Fibroblast of mammary gland (primary cell): ENCODE measurements around the gene RASL11B.
A peak's percentile ranks its signal among the peaks of the same experiment; 100 is the strongest.

Source experiments
- DNase-seq: peaks from one replicate; pipeline ENCODE4 v3.0.0-alpha.2; 2010; ENCODE audit warnings: low read depth
- H3K4me3 ChIP-seq: 2 replicates; pipeline ENCODE4 v1.5.1; 2011; ENCODE audit warnings: low read depth, mild to moderate bottlenecking, low read length, moderate library complexity; ENCODE audit not compliant: control insufficient read depth
- TF ChIP-seq, protein P1 (sequence below): conservative IDR thresholded peaks from 2 replicates; pipeline ENCODE4 v1.5.1; 2011; ENCODE audit warnings: low read depth, low read length, inconsistent platforms; ENCODE audit not compliant: control insufficient read depth, insufficient read depth

RASL11B gene

DNA sequence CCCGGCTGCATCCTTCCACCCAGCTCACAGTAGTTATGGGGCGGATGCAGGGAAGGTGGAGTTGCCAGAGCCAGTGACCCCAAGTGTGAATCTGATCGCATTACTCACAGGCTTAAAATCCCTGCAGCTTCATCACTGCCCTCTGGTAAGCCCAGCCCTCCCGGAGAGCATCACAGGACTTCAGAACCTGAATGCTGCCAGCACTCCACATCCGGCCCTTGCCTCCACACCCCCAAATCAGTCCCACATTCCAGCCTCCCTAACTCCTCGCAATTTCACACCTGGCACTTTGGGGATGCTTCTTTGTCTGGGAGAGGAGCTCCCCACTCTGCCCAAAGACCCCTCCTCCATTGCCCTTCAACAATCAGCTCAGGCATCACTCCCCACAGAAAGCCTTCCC lies 15.6 kb downstream of the RASL11B start:
- TF ChIP-seq, protein P1, sequence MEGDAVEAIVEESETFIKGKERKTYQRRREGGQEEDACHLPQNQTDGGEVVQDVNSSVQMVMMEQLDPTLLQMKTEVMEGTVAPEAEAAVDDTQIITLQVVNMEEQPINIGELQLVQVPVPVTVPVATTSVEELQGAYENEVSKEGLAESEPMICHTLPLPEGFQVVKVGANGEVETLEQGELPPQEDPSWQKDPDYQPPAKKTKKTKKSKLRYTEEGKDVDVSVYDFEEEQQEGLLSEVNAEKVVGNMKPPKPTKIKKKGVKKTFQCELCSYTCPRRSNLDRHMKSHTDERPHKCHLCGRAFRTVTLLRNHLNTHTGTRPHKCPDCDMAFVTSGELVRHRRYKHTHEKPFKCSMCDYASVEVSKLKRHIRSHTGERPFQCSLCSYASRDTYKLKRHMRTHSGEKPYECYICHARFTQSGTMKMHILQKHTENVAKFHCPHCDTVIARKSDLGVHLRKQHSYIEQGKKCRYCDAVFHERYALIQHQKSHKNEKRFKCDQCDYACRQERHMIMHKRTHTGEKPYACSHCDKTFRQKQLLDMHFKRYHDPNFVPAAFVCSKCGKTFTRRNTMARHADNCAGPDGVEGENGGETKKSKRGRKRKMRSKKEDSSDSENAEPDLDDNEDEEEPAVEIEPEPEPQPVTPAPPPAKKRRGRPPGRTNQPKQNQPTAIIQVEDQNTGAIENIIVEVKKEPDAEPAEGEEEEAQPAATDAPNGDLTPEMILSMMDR, result no peak
- DNase-seq, result no peak
- H3K4me3 ChIP-seq, result no peak overlapping the region

- H3K4me3 ChIP-seq, result no peak overlapping the region
- TF ChIP-seq, protein P1, result no peak
- DNase-seq, result no peak
Observed at GRCh38 chr4:52879471-52879870, 17.4 kb downstream of the RASL11B start.

GRCh38 chr4:52880994-52881393 lies 18.9 kb downstream of the RASL11B start:
- no peak overlapping the region for H3K4me3 ChIP-seq
- no peak for DNase-seq
- TF ChIP-seq, protein P1, result no peak

GRCh38 chr4:52883183-52883621 lies 21.1 kb downstream of the RASL11B start:
- TF ChIP-seq, protein P1, result no peak
- no peak overlapping the region for H3K4me3 ChIP-seq
- no peak for DNase-seq

- TF ChIP-seq, protein P1, result no peak
- H3K4me3 ChIP-seq, result no peak overlapping the region
- no peak for DNase-seq
Observed at GRCh38 chr4:52883707-52884669, 21.9 kb downstream of the RASL11B start.

DNA sequence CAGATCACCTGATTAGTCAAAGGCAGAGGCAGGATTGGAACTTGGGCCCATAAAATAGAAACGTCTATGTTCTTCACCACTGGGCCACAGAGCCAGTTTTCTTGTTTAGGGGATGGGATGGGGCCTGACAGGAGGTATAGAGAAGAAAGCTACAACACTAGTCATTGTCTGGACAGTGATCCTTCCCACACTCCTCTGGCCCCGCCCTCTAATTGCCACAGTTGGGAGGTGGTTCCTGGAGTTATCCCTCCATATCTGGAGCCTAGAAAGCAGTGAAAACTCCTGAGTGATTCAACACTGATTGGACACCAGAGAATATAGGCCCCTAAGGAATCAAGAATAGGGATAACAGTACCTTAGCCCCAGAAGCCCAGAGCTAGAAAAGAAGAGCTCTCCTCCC lies 22.9 kb downstream of the RASL11B start:
- peak; percentile 18 for DNase-seq
- TF ChIP-seq, protein P1, result no peak
- no peak overlapping the region for H3K4me3 ChIP-seq
